Sciatic nerve (tissue), 2 donors: Measurements from ENCODE around the gene YY1. TPM values are rescaled to one million over a fixed set of nuclear protein-coding genes. Genes with fewer than 3 reads are reported as not detected.

Source experiments
- ATAC-seq: fragments of 200-7000 bp; cut with Tn5 transposase; one replicate; pipeline ENCODE4 v1.9.1; 2020; ENCODE audit warnings: mild to moderate bottlenecking, moderate library complexity
- DNase-seq: peaks from one replicate; pipeline ENCODE4 v3.0.0-alpha.2; 2020; ENCODE audit warnings: low spot score
- intact Hi-C: fragments of 100-400 bp; cut with DNase I; formaldehyde crosslinking; loops from one replicate; pipeline ENCODE4 v1.14.2; 2022
- total RNA-seq: library from RNA; stranded (reverse); fragmentation: NEBNext Ultra II Directional; extraction: Animal tissue kit (Norgen Biotek cat#: 25700); gene quantifications from one replicate; pipeline ENCODE4 v1.2.1, GENCODE V29; 2021
- donor health status: DM: no; HTN: no; CAD: no.
- donor health status: DM: no; HTN: no; CAD: no.

YY1 gene
- total RNA-seq, 1 donor from 2014 or later, result 59.9 TPM

DNA sequence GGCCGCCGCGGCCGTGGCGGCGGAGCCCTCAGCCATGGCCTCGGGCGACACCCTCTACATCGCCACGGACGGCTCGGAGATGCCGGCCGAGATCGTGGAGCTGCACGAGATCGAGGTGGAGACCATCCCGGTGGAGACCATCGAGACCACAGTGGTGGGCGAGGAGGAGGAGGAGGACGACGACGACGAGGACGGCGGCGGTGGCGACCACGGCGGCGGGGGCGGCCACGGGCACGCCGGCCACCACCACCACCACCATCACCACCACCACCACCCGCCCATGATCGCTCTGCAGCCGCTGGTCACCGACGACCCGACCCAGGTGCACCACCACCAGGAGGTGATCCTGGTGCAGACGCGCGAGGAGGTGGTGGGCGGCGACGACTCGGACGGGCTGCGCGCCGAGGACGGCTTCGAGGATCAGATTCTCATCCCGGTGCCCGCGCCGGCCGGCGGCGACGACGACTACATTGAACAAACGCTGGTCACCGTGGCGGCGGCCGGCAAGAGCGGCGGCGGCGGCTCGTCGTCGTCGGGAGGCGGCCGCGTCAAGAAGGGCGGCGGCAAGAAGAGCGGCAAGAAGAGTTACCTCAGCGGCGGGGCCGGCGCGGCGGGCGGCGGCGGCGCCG lies 381 bp downstream of the YY1 start:
- ATAC-seq (no peak), DNase-seq (peak; percentile 79)
- intact Hi-C loops, result no loop called here

DNA sequence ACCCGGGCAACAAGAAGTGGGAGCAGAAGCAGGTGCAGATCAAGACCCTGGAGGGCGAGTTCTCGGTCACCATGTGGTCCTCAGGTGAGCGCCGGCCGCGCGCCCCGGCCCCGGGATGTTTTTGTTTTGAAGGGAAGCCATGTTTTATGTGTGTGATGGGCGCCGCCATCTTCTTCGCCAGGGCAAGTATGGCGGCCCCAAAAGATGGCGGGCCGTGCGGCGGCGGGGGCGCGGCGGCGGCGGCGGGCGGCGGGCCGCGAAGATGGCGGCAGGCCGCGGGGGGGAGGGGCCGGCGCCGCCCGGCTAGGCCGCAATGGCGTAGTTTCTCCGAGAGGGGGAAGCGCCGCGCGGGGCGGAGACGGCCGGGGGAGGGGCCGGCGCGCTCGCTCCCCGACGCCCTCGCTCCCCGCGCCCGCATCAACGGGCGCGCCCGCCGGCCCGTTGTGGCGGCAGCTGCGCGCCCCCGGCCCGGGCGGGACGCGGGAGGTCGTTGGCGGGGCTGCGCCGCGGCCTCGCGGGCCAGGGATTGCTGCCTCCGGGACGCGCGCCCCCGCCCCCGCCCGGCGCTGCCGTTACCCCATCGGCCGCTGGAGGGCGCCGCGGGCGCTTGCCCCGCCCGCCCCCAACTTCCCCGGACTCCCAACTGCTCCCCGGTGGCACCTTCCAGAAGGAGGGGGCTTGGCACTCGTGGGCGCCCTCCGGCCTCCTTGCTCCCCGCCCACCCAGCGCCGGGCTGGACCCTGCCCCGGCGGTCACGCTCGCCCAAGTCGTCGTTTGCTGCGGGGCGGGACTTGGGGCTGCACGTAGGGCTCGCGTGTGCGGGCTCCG lies 1.1 kb downstream of the YY1 start:
- DNase-seq (peak; percentile 91), ATAC-seq (peak; percentile 81)
- intact Hi-C loops, result no loop called here

- intact Hi-C loops, result no loop called here
- no peak for ATAC-seq
- DNase-seq, result no peak
Observed at GRCh38 chr14:100240668-100241032, 1.7 kb downstream of the YY1 start.

DNA sequence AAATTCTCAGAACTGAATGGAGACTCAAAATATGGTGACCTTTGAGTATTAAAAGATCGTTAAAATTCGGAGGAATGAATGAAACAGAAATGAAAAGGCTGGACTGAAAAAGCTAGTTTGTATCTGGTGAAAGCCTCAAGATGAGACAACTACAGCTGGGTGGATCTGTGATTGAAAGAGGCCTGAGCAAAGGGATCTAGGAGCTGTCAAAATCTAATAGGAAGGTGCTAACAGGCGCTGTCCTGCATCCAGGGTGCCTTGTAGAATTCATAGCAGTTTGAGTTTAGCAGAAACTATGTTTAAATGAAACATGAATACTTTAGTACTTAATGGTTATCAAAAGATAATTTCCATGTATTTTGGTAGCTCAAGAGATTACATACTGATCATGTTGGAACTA lies 2.3 kb downstream of the YY1 start:
- intact Hi-C loops, result no loop called here
- ATAC-seq (no peak), DNase-seq (no peak)

DNA sequence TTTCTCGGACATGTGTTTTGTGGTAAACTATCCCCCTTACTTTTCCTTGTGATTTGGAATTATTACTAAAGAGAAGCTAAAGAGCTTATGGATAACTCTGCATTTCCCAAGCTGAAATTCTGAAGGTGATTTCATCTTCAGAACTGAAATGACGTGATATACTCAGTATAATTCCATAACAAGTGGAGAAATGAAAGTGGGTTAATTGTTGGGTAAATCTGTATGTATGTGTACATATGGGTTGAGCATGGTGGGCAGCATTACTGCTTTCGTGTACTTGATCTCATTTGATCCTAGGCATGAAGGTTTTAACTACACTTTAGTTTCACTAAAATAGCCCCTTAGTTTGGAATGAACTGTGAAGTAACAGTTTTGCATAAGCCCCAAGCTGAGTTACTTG lies 4.1 kb downstream of the YY1 start:
- intact Hi-C loops, result no loop called here
- no peak for ATAC-seq
- no peak for DNase-seq

DNA sequence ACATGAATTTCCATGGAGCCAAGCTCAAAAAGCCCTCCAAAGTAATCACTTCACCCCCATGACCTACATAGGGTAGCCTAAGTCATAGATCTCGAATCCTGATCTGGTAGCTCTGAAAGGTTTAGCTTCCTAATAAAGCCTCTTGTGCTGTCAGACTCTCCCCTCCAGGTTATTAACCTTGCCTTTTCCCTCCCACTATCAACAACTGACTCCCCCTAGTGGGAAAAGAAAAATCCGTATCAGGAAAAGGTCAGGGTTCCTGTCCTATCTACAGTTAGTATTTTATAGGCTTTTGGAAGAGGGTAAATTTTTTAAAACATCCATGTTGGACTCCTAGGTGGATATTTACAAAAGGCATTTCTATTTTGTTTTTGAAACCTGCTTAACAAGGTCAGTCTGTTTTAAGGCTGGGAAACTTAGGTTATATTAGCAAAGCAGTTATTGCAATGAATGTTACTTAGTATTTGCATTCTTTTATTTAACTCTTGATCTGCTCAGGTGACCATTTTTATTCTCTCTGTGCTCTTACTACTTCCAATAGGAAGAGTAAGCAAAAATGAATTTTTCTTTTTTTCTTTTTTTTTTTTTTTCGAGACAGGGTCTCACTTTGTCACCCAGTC lies 8.0 kb downstream of the YY1 start:
- DNase-seq, result no peak
- ATAC-seq, result peak; percentile 35
- intact Hi-C loops, result no loop called here

DNA sequence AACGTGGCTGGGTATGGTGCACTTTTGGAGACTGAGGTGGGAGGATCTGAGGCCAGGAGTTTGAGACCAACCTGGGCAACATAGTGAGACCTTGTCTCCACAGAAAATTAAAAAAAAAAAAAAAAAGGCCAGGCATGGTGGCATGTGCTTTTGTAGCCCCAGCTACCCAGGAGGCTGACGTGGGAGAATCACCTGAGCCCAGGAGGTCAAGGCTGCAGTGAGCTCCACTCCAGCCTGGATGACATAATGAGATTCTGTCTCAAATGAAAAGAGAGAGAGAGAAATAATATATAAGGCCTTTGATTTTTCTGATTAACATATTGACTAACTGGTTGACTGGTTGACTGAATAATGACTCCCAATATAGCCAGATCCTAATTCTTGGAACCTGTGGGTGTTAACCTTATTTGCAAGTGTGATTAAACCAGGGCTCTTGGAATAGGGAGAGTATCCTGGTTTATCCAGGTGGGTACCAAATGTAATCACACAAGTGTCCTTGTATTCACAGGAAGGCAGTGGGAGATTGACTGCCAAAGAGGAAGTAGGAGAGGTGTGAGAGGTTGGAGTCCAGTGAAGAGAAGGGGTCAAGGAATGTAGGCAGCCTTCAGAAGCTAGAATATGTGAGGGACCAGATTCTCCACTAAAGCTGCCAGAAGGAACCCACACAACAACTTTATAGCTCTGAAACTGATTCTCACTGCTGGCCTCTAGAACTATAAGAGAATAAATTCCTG lies 12.0 kb downstream of the YY1 start:
- DNase-seq (no peak), ATAC-seq (no peak)
- intact Hi-C loops, result no loop called here

DNA sequence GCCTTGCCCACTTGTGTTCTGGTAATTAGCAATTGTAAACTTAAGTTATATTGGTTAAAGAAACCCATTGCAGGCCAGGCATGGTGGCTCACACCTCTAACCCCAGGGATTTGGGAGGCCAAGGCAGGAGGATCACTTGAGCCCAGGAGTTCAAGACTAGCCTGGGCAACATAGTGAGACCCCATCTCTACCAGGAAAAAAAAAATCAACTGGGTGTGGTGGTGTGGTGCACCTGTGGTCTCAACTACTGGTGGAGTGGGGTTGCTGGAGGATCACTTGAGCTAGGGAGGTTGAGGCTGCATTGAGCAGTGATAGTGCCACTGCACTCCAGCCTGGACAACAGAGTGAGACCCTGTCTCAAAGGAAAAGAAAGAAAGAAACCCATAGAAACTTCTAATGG lies 13.7 kb downstream of the YY1 start:
- intact Hi-C loops, result no loop called here
- no peak for ATAC-seq

GRCh38 chr14:100256339-100256895 lies 17.5 kb downstream of the YY1 start:
- no peak for ATAC-seq
- no peak for DNase-seq

More for the DNA sequence above, 13.7 kb downstream of the YY1 start:
- no peak for DNase-seq

GRCh38 chr14:100261621-100262020 lies 22.7 kb downstream of the YY1 start:
- ATAC-seq (no peak), DNase-seq (no peak)
- intact Hi-C loops, result no loop called here

More at GRCh38 chr14:100256339-100256895, 17.5 kb downstream of the YY1 start:
- intact Hi-C loops, result no loop called here

DNA sequence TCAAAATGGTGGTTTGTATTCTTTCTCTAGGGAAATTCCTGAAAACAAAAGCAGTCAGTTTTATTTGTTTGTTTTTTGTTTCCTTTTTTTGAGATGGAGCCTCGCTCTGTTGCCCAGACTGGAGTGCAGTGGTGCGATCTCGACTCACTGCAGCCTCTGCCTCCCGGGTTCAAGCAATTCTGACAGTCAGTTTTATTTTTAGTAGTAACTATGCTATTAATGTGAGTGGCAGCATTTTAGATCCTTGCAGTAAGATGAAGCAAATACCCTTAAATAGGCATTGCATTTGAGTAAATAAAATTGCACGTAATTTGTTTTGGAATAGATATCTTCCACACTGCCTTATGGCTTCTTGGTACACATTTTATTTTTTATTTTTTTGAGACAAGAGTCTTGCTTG lies 23.6 kb downstream of the YY1 start:
- ATAC-seq, result no peak
- DNase-seq, result no peak
- intact Hi-C loops, result no loop called here

- ATAC-seq (no peak), DNase-seq (no peak)
- intact Hi-C loops, result no loop called here
Observed at GRCh38 chr14:100263141-100263540, 24.2 kb downstream of the YY1 start.

DNA sequence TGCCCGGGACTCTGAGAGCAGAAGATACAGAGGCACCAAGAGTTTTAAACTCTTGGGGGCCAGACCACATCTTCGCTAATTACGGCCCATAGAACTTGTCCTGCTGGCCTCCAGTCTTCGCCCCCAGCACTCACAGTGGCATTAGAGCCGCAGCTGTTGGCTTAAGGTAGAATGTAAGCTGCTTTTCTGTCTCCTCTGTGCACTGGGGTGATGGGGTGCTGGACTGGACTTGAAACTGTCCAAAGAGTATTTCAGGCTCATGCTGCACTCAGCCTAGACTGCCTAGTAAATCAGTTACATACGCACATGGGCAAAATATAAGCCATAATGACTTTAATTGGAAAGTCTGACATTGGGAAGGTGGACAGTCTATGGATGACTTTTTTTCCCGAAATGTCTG lies 29.0 kb downstream of the YY1 start:
- no peak for DNase-seq
- ATAC-seq, result no peak
- intact Hi-C loops, result no loop called here

- no peak for ATAC-seq
- intact Hi-C loops, result no loop called here
- no peak for DNase-seq
Observed at GRCh38 chr14:100268591-100269207, 29.8 kb downstream of the YY1 start.

DNA sequence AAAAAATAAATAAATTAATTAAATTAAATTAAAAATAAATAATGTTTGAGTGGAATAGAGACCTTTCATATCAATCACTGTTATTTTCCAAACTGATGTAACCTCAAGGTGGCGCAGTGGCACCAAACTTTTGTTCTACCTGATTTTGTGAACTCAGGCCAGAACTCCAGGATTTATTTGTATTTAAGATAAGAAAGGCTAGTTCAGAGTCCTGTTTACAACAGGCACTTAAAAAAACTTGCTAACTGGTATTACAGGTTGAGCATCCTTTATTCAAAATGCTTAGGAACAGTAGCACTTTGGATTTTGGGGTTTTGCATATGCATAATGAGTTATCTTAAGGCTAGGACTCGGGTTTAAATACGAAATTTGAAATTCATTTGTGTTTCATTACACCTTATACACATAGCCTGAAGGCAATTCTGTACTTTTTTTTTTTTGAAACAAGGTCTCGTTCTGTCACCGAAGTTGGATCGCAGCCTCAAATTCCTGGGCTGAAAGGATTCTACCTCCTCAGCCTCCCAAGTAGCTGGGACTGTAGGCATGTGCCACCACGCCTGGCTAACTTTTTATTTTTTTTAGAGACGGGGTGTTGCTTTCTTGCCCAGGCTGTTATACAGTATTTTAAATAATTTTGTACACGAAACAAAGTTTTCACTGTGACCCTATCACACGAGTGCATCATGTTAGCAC lies 32.4 kb downstream of the YY1 start:
- DNase-seq, result no peak
- intact Hi-C loops, result no loop called here
- no peak for ATAC-seq

DNA sequence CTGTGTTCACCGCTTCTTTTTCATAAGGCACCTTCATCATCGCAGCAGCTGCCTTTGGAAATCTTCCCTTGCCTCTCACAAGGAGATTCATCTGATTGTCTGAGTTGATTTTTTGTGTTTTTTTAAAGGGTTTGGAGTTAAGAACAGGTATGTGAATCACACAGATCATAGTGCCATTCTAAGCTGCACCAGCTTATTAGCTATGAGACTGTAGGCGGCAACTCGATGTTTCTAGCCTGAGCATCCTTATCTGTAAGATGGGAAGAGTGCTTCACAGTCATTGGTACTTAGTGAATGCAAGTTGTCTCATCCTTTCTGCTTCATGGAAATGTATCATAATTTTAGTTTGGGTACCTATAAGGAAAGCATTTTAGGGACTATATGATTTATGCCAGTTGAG lies 35.3 kb downstream of the YY1 start:
- no peak for DNase-seq
- intact Hi-C loops, result no loop called here
- ATAC-seq, result no peak

DNA sequence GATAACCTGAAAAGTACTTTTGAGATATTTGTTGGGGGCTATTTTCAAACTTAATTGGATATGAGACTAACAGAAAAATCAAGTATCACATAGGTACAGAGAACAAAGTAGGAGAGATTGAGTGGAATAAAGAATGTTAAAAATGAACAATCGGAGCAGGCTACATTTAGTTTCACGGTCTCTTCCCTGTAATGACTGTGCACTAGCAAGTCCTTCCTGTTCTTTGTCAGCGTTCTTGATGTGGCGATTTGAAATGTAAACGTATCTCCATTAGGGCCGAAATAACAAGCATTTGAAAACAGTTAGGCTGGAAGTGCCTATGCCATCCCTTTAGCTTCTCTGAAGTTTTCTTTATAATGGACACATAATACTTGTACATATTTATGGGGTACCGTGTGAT lies 36.3 kb downstream of the YY1 start:
- intact Hi-C loops, result no loop called here
- no peak for ATAC-seq
- DNase-seq, result no peak

DNA sequence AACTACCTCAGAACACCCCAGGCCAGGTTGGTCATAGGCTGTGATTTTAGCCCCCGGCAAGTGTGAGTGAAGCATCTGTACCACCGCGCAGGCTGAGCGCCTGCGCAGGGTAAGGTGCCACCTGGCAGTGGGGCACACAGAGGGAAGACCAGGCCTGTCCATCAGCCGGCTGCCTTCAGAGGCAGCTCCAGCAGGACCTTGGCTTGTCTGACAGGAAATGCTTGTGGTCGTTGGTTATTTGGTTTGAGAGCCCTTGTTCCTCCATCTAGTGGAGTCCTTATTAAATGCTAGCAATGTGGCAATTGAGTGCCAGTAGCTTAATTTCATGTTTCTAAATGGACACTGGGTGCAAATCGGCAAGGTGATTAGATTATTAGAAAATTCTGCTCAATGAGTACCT lies 39.8 kb downstream of the YY1 start:
- DNase-seq, result no peak
- no peak for ATAC-seq
- intact Hi-C loops, result no loop called here
